ENCODE results near the gene CATSPER1. TPM values are rescaled to one million over a fixed set of nuclear protein-coding genes. Genes with fewer than 3 reads are reported as not detected.
A peak's percentile ranks its signal among the peaks of the same experiment; 100 is the strongest.

CATSPER1 gene
- total and polyA plus RNA-seq, 2 of the 8 experiments (the other 6 are each of a cell fraction or from before 2014, with no cell fraction given): not detected

DNA sequence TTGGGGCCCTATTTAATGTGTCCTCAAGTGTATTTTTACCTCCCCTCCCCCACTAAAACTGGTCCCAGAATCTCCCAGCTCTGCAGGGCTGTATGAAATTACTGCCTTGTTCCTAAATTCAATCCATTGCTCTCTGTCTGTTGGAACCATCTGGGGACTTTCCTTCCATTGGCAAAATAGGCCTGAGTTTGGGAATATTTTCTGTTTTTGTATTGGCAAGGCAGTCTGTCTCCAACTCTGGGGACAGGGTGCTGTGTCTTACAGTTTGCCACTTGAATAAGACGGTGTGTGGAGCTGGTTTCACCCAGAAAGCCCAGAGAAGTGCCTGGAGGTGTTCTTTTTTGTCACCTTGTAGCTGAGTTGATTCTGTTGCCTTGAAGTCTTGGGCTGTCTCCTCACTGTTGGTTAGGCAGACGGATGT lies 45.1 kb upstream of the CATSPER1 start:
- peaks cover 0 to 13% of the 10 kb centered on the region in 2 experiments; a peak in 2 of 4 replicates for H3K79me2 ChIP-seq (ENCODE audit: control insufficient read depth in 1 of 2, insufficient read depth in 2 of 2, low read length in 2 of 2)
- no peaks in the 10 kb centered on the region for H3K9me3 ChIP-seq (ENCODE audit: insufficient read depth in 2 of 2, low read depth in 1 of 2, low read length in 1 of 2)
- H4K5ac ChIP-seq (ENCODE audit: insufficient read length, low read depth, low read length): no peak overlapping the region
- no peak overlapping the region for H4K91ac ChIP-seq (replicated peaks; ENCODE audit: insufficient read length, low read length)
- H2AK5ac ChIP-seq (ENCODE audit: low read depth, low read length): no peak overlapping the region
- peak overlapping the region; percentile 43 to 90 (median 63) for H3K4me3 ChIP-seq (ENCODE audit: extremely low read depth in 1 of 4, insufficient read depth in 2 of 4, low read depth in 3 of 4, low read length in 4 of 4)
- H4K8ac ChIP-seq (ENCODE audit: extremely low read depth, insufficient read depth, low read length): no peak overlapping the region
- H3K4ac ChIP-seq (replicated peaks; ENCODE audit: insufficient read length, low read depth, low read length): no peak overlapping the region
- CTCF ChIA-PET (ENCODE audit: partially characterized antibody): interaction anchor here (1.0 to 6.8 kb wide), 6 partner anchors 19 to 63 kb away, joined by 3 to 73 read pairs (median 4); partner anchors contain the start of gene SF3B2
- DNase-seq (ENCODE audit: low read depth in 1 of 2, low spot score in 2 of 2) (no peak), FAIRE-seq (no peak)
- H3K23me2 ChIP-seq (ENCODE audit: low read depth, low read length): no peaks in the 10 kb centered on the region; the same call in 1 of the 2 replicates
- POLR2A ChIA-PET (ENCODE audit: partially characterized antibody): interaction anchor here (0.7 to 9.7 kb wide), 10 partner anchors 8 to 501 kb away, joined by 3 to 150 read pairs (median 4); partner anchors contain the start of genes GAL3ST3, SF3B2 and ZNRD2
- 69% methylated on average over 2 of the region's 2 CpGs; no CpG with 5 or more reads in 1 of the 2 experiments for WGBS, 2 experiments (ENCODE audit: extremely low coverage in 1 of 2, insufficient coverage in 1 of 2, insufficient read length in 1 of 2, insufficient replicate concordance in 2 of 2, low coverage in 1 of 2, low lambda C conversion rate in 2 of 2, missing lambda C conversion rate in 1 of 2)
- H3K27ac ChIP-seq (ENCODE audit: low read depth, low read length): no peak overlapping the region
- H2AFZ ChIP-seq (ENCODE audit: low read length): no peak overlapping the region
- no peak overlapping the region for H2BK12ac ChIP-seq (ENCODE audit: low read depth, low read length)
- H2BK5ac ChIP-seq (ENCODE audit: low read depth, low read length): no peak overlapping the region
- peak overlapping the region in 1 of 4 experiments; percentile 0; a peak in 1 of 7 replicates for H3K9ac ChIP-seq (replicated peaks in 1 of 4; ENCODE audit: extremely low read depth in 1 of 4, low read depth in 3 of 4, low read length in 3 of 4)
- H4K20me1 ChIP-seq (replicated peaks in 1 of 2; ENCODE audit: control insufficient read depth in 1 of 2, insufficient read depth in 2 of 2, low read length in 2 of 2): peaks cover 2 to 17% of the 10 kb centered on the region in 2 experiments
- peaks cover 5 to 26% (median 20%) of the 10 kb centered on the region in 4 experiments for H3K36me3 ChIP-seq (ENCODE audit: control insufficient read depth in 2 of 4, insufficient read depth in 4 of 4, low read length in 3 of 4)
- no peak overlapping the region for H3K18ac ChIP-seq (ENCODE audit: extremely low read depth, low read length)
- no peak overlapping the region for H2BK15ac ChIP-seq (ENCODE audit: low read length)
- H2BK20ac ChIP-seq (ENCODE audit: low read length): no peak overlapping the region
- no peak overlapping the region for H3K14ac ChIP-seq (ENCODE audit: insufficient read length)
- peak overlapping the region; percentile 75 to 85 for H3K4me2 ChIP-seq (ENCODE audit: insufficient read depth in 1 of 2, low read depth in 2 of 2, low read length in 2 of 2)
- TF ChIP-seq SP2 (IDR thresholded peaks at IDR 0.05; ENCODE audit: low read length) (no peak), HDAC2 (IDR thresholded peaks at IDR 0.05; ENCODE audit: borderline replicate concordance in 1 of 2, low read depth in 2 of 2, low read length in 2 of 2) (no peak), NRF1 (IDR thresholded peaks at IDR 0.05; ENCODE audit: low read depth, low read length) (no peak), HDAC6 (IDR thresholded peaks at IDR 0.05; ENCODE audit: low read depth, low read length) (no peak)
- TF ChIP-seq, protein P1, sequence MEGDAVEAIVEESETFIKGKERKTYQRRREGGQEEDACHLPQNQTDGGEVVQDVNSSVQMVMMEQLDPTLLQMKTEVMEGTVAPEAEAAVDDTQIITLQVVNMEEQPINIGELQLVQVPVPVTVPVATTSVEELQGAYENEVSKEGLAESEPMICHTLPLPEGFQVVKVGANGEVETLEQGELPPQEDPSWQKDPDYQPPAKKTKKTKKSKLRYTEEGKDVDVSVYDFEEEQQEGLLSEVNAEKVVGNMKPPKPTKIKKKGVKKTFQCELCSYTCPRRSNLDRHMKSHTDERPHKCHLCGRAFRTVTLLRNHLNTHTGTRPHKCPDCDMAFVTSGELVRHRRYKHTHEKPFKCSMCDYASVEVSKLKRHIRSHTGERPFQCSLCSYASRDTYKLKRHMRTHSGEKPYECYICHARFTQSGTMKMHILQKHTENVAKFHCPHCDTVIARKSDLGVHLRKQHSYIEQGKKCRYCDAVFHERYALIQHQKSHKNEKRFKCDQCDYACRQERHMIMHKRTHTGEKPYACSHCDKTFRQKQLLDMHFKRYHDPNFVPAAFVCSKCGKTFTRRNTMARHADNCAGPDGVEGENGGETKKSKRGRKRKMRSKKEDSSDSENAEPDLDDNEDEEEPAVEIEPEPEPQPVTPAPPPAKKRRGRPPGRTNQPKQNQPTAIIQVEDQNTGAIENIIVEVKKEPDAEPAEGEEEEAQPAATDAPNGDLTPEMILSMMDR (IDR thresholded peaks at IDR 0.05; ENCODE audit: control extremely low read depth in 1 of 3, insufficient read depth in 1 of 3, low read depth in 1 of 3, low read length in 3 of 3): no peak
- no peak overlapping the region for H3K56ac ChIP-seq (replicated peaks; ENCODE audit: insufficient read length, low read depth, low read length)
- H3K4me1 ChIP-seq (replicated peaks in 1 of 4; ENCODE audit: control insufficient read depth in 3 of 4, insufficient read depth in 4 of 4, low read length in 3 of 4): peaks cover 5 to 13% (median 8%) of the 10 kb centered on the region in 4 experiments; a peak in 6 of 7 replicates
- no peaks in the 10 kb centered on the region for H3K27me3 ChIP-seq (replicated peaks in 1 of 4; ENCODE audit: control insufficient read depth in 3 of 4, extremely low read depth in 1 of 4, insufficient read depth in 3 of 4, low read length in 3 of 4)
- no peak overlapping the region for H3K23ac ChIP-seq (ENCODE audit: insufficient read length)
- H2BK120ac ChIP-seq (replicated peaks; ENCODE audit: low read depth, low read length): no peak overlapping the region
- H3K79me1 ChIP-seq (ENCODE audit: low read depth, low read length): no peaks in the 10 kb centered on the region; the same call in 1 of the 2 replicates
